Peyer's patch (tissue), 4 donors: ENCODE measurements around the gene ATG4D. TPM values are rescaled to one million over a fixed set of nuclear protein-coding genes. Genes with fewer than 3 reads are reported as not detected.
"Not testable (repeated sequence)": the region's sequence is repeated elsewhere in the genome, so short reads cannot be mapped to it uniquely, and the experiment has no call there.

Source experiments
- DNase-seq, 3 donors: peaks; one replicate each; pipeline ENCODE4 v3.0.0-alpha.2; 2017 to 2019
- H3K27ac ChIP-seq, 4 donors: fragments of 200-600 bp; sonication (generic); one replicate each; pipeline ENCODE4 v1.5.1; 2016 to 2019
- H3K27me3 ChIP-seq, 2 donors: fragments of 200-600 bp; sonication (generic); one replicate each; pipeline ENCODE4 v1.5.1; 2019
- H3K36me3 ChIP-seq, 3 donors: fragments of 200-600 bp; sonication (generic); one replicate each; pipeline ENCODE4 v1.5.1; 2016 to 2019
- H3K4me1 ChIP-seq, 4 donors: fragments of 200-600 bp; sonication (generic); one replicate each; pipeline ENCODE4 v1.5.1; 2016 to 2019
- H3K4me3 ChIP-seq, 4 donors: fragments of 200-600 bp; sonication (generic); 1 replicate in 3 of 4; 2 replicates in 1 of 4; pipeline ENCODE4 v1.5.1; 2016 to 2019; ENCODE audit warnings: mild to moderate bottlenecking in 1 of 4
- H3K9me3 ChIP-seq, 4 donors: fragments of 200-600 bp; sonication (generic); one replicate each; pipeline ENCODE4 v1.5.1; 2016 to 2019; ENCODE audit warnings: mild to moderate bottlenecking in 1 of 4
- CTCF ChIP-seq, 6 experiments: fragments of 450-650 bp in 4 of 6; fragments of 200-600 bp in 2 of 6; sonication (generic) in 1 of 6; IDR thresholded peaks; one replicate each; pipeline ENCODE4 v1.5.1; 2017 to 2019; ENCODE audit warnings: antibody characterized with exemption in 6 of 6, mild to moderate bottlenecking in 3 of 6, moderate library complexity in 1 of 6
- POLR2A ChIP-seq, 2 donors: fragments of 450-650 bp; IDR thresholded peaks; one replicate each; pipeline ENCODE4 v1.5.1; 2017; ENCODE audit warnings: antibody characterized with exemption in 2 of 2, mild to moderate bottlenecking in 2 of 2, moderate library complexity in 2 of 2
- total RNA-seq, 4 donors: library from RNA; depleted of rRNA; stranded (reverse); fragments of >200 nt; gene quantifications; one replicate each; pipeline ENCODE4 v1.1.0, GENCODE V29; 2016

The ATG4D gene
- total RNA-seq, 4 donors from 2014 or later = 36.3 to 169 (median 150) TPM

GRCh38 chr19:10544753-10545251 is 1.1 kb downstream of the ATG4D start:
- H3K4me1 ChIP-seq = peaks cover 0 to 33% (median 9%) of the 10 kb centered on the region in 4 donors
- H3K27ac ChIP-seq = peak overlapping the region; percentile 90 to 96 (median 94)
- H3K27me3 ChIP-seq = no peaks in the 10 kb centered on the region
- TF ChIP-seq POLR2A (IDR thresholded peaks at IDR 0.05) (peak; percentile 31 to 32), CTCF (IDR thresholded peaks at IDR 0.05) (no peak)
- H3K9me3 ChIP-seq = no peaks in the 10 kb centered on the region
- peak in 2 of 3 donors; percentile 60 to 68 for DNase-seq
- H3K36me3 ChIP-seq = peaks cover 0 to 43% (median 0%) of the 10 kb centered on the region in 3 donors
- peak overlapping the region; percentile 74 to 96 (median 94) for H3K4me3 ChIP-seq

GRCh38 chr19:10546817-10547216 is 3.1 kb downstream of the ATG4D start:
- Histone ChIP-seq H3K9me3 (no peaks in the 10 kb centered on the region), H3K4me1 (peaks cover 0 to 50% (median 9%) of the 10 kb centered on the region in 4 donors), H3K27me3 (no peaks in the 10 kb centered on the region), H3K27ac (no peak overlapping the region), H3K36me3 (peaks cover 0 to 61% (median 0%) of the 10 kb centered on the region in 3 donors), H3K4me3 (no peak overlapping the region)
- DNase-seq = no peak
- TF ChIP-seq CTCF (IDR thresholded peaks at IDR 0.05) (no peak), POLR2A (IDR thresholded peaks at IDR 0.05) (no peak)

- Histone ChIP-seq H3K4me1 (peaks cover 0 to 58% (median 27%) of the 10 kb centered on the region in 4 donors), H3K36me3 (peaks cover 0 to 81% (median 0%) of the 10 kb centered on the region in 3 donors), H3K4me3 (no peak overlapping the region), H3K27ac (no peak overlapping the region), H3K27me3 (no peaks in the 10 kb centered on the region), H3K9me3 (no peaks in the 10 kb centered on the region)
- TF ChIP-seq POLR2A (IDR thresholded peaks at IDR 0.05) = no peak
- TF ChIP-seq CTCF (IDR thresholded peaks at IDR 0.05) = no peak
- DNase-seq = no peak
These were observed 5.1 kb downstream of the ATG4D start for GRCh38 chr19:10548746-10549276.

GRCh38 chr19:10549733-10550132 is 6.0 kb downstream of the ATG4D start:
- H3K9me3 ChIP-seq = no peaks in the 10 kb centered on the region
- peaks cover 0 to 90% (median 0%) of the 10 kb centered on the region in 3 donors for H3K36me3 ChIP-seq
- H3K4me1 ChIP-seq = peaks cover 0 to 57% (median 32%) of the 10 kb centered on the region in 4 donors
- TF ChIP-seq CTCF (IDR thresholded peaks at IDR 0.05) = no peak
- no peaks in the 10 kb centered on the region for H3K27me3 ChIP-seq
- H3K27ac ChIP-seq = no peak overlapping the region
- no peak overlapping the region for H3K4me3 ChIP-seq
- no peak for DNase-seq

- Histone ChIP-seq H3K4me3 (no peak overlapping the region), H3K9me3 (no peaks in the 10 kb centered on the region), H3K27ac (no peak overlapping the region), H3K4me1 (peaks cover 0 to 50% (median 29%) of the 10 kb centered on the region in 4 donors), H3K36me3 (peaks cover 0 to 95% (median 0%) of the 10 kb centered on the region in 3 donors), H3K27me3 (no peaks in the 10 kb centered on the region)
- no peak for TF ChIP-seq CTCF (IDR thresholded peaks at IDR 0.05)
- TF ChIP-seq POLR2A (IDR thresholded peaks at IDR 0.05) = no peak
- no peak for DNase-seq
These were observed 6.6 kb downstream of the ATG4D start for GRCh38 chr19:10550336-10550735.

- Histone ChIP-seq H3K36me3 (peaks cover 0 to 94% (median 0%) of the 10 kb centered on the region in 3 donors), H3K4me1 (peaks cover 0 to 44% (median 29%) of the 10 kb centered on the region in 4 donors), H3K27ac (peak overlapping the region in 3 of 4 donors; percentile 5 to 39 (median 5))
- H3K4me3 ChIP-seq, H3K9me3 ChIP-seq, H3K27me3 ChIP-seq, DNase-seq: not testable (repeated sequence)
These were observed 7.3 kb downstream of the ATG4D start for GRCh38 chr19:10551006-10551405.
